GM21447 (cell line): Measurements from ENCODE around the gene EXD3.

Experiments
- ATAC-seq: cut with Tn5 transposase; IDR thresholded peaks from one replicate; pipeline ENCODE4 v1.9.1; 2021; ENCODE audit not compliant: unreplicated experiment

The EXD3 gene

GRCh38 chr9:137319739-137320551 lies 103.0 kb downstream of the EXD3 start:
- no peak for ATAC-seq

- ATAC-seq, result no peak
Measured at GRCh38 chr9:137319011-137319738, 103.8 kb downstream of the EXD3 start.

- no peak for ATAC-seq
Measured at GRCh38 chr9:137318602-137319001, 104.4 kb downstream of the EXD3 start.

GRCh38 chr9:137317718-137318511 lies 105.0 kb downstream of the EXD3 start:
- ATAC-seq, result no peak

- ATAC-seq, result no peak
Measured at GRCh38 chr9:137317021-137317717, 105.8 kb downstream of the EXD3 start.

GRCh38 chr9:137316012-137316981 lies 106.7 kb downstream of the EXD3 start:
- no peak for ATAC-seq

- no peak for ATAC-seq
Measured at GRCh38 chr9:137315581-137316011, 107.4 kb downstream of the EXD3 start.

- no peak for ATAC-seq
Measured at GRCh38 chr9:137314561-137315560, 108.1 kb downstream of the EXD3 start.

GRCh38 chr9:137313956-137314560 lies 108.9 kb downstream of the EXD3 start:
- no peak for ATAC-seq

GRCh38 chr9:137313326-137313936 lies 109.5 kb downstream of the EXD3 start:
- no peak for ATAC-seq

GRCh38 chr9:137312852-137313325 lies 110.1 kb downstream of the EXD3 start:
- no peak for ATAC-seq

GRCh38 chr9:137311986-137312851 lies 110.7 kb downstream of the EXD3 start:
- no peak for ATAC-seq

GRCh38 chr9:137311171-137311985 lies 111.6 kb downstream of the EXD3 start:
- no peak for ATAC-seq

GRCh38 chr9:137310189-137311052 lies 112.5 kb downstream of the EXD3 start:
- no peak for ATAC-seq
